ENCODE data around the gene ZNF367. TPM values are rescaled to one million over a fixed set of nuclear protein-coding genes. Genes with fewer than 3 reads are reported as not detected.
A peak's percentile ranks its signal among the peaks of the same experiment; 100 is the strongest.

Gene ZNF367
- polyA plus RNA-seq, 1 donor from 2014 or later: 2.0 TPM

GRCh38 chr9:96417051-96417586 lies 1.1 kb downstream of the ZNF367 start:
- no peaks in the 10 kb centered on the region for H3K9me3 ChIP-seq (ENCODE audit: low read length)
- H3K27me3 ChIP-seq (ENCODE audit: insufficient read depth, low read depth, low read length): no peaks in the 10 kb centered on the region
- H3K9ac ChIP-seq (ENCODE audit: low read length): peak overlapping the region; percentile 73
- no peaks in the 10 kb centered on the region for H3K9me2 ChIP-seq (ENCODE audit: insufficient read depth, low read length)
- peak overlapping the region; percentile 76 for H3K27ac ChIP-seq (ENCODE audit: low read length)
- H2AFZ ChIP-seq (ENCODE audit: low read depth, low read length): peak overlapping the region; percentile 77
- no peak for TF ChIP-seq REST (IDR thresholded peaks at IDR 0.05; ENCODE audit: borderline replicate concordance)
- TF ChIP-seq POLR2AphosphoS5 (IDR thresholded peaks at IDR 0.05): peak; percentile 78
- peak; percentile 53 for TF ChIP-seq EP300 (conservative IDR thresholded peaks at IDR 0.05; ENCODE audit: poor library complexity, severe bottlenecking)
- TF ChIP-seq MXI1 (conservative IDR thresholded peaks at IDR 0.05; ENCODE audit: poor library complexity, severe bottlenecking): peak; percentile 86
- no peak for TF ChIP-seq RAD21 (conservative IDR thresholded peaks at IDR 0.05)
- peak; percentile 65 for TF ChIP-seq SMC3 (conservative IDR thresholded peaks at IDR 0.05; ENCODE audit: poor library complexity)
- TF ChIP-seq CTCF (IDR thresholded peaks at IDR 0.05; ENCODE audit: poor library complexity, severe bottlenecking): peak; percentile 48
- TF ChIP-seq TAF1 (IDR thresholded peaks at IDR 0.05; ENCODE audit: low read depth): no peak
- no peak for TF ChIP-seq EZH2 (IDR thresholded peaks at IDR 0.05; ENCODE audit: borderline replicate concordance, insufficient read depth, low read length, poor library complexity, severe bottlenecking)
- peaks cover 13% of the 10 kb centered on the region for H3K79me2 ChIP-seq (replicated peaks; ENCODE audit: insufficient read depth, low read length)
- H3K4me2 ChIP-seq (ENCODE audit: low read length): peak overlapping the region; percentile 81
- no peaks in the 10 kb centered on the region for H3K36me3 ChIP-seq (ENCODE audit: insufficient read depth, low read length)
- no peaks in the 10 kb centered on the region for H3F3A ChIP-seq (ENCODE audit: insufficient read depth, low read length, poor library complexity, severe bottlenecking)
- no peaks in the 10 kb centered on the region for H4K20me1 ChIP-seq (ENCODE audit: insufficient read depth)
- H3K4me3 ChIP-seq (ENCODE audit: low read length): peak overlapping the region; percentile 98

- Histone ChIP-seq H4K20me1 (ENCODE audit: insufficient read depth) (no peaks in the 10 kb centered on the region), H3K9me2 (ENCODE audit: insufficient read depth, low read length) (no peaks in the 10 kb centered on the region), H2AFZ (ENCODE audit: low read depth, low read length) (no peak overlapping the region), H3K4me3 (ENCODE audit: low read length) (no peak overlapping the region), H3F3A (ENCODE audit: insufficient read depth, low read length, poor library complexity, severe bottlenecking) (no peaks in the 10 kb centered on the region), H3K27ac (ENCODE audit: low read length) (no peak overlapping the region), H3K4me2 (ENCODE audit: low read length) (no peak overlapping the region), H3K9ac (ENCODE audit: low read length) (no peak overlapping the region), H3K9me3 (ENCODE audit: low read length) (no peaks in the 10 kb centered on the region), H3K79me2 (replicated peaks; ENCODE audit: insufficient read depth, low read length) (peaks cover 23% of the 10 kb centered on the region), H3K27me3 (ENCODE audit: insufficient read depth, low read depth, low read length) (no peaks in the 10 kb centered on the region), H3K36me3 (ENCODE audit: insufficient read depth, low read length) (no peaks in the 10 kb centered on the region)
- TF ChIP-seq EP300 (conservative IDR thresholded peaks at IDR 0.05; ENCODE audit: poor library complexity, severe bottlenecking) (no peak), TAF1 (IDR thresholded peaks at IDR 0.05; ENCODE audit: low read depth) (no peak), POLR2AphosphoS5 (IDR thresholded peaks at IDR 0.05) (no peak), SMC3 (conservative IDR thresholded peaks at IDR 0.05; ENCODE audit: poor library complexity) (no peak), EZH2 (IDR thresholded peaks at IDR 0.05; ENCODE audit: borderline replicate concordance, insufficient read depth, low read length, poor library complexity, severe bottlenecking) (no peak), CTCF (IDR thresholded peaks at IDR 0.05; ENCODE audit: poor library complexity, severe bottlenecking) (no peak), RAD21 (conservative IDR thresholded peaks at IDR 0.05) (no peak), MXI1 (conservative IDR thresholded peaks at IDR 0.05; ENCODE audit: poor library complexity, severe bottlenecking) (no peak), REST (IDR thresholded peaks at IDR 0.05; ENCODE audit: borderline replicate concordance) (no peak)
These were observed 4.6 kb downstream of the ZNF367 start for GRCh38 chr9:96413302-96414221.
